H1 (cell line): ENCODE measurements around the gene SPTLC3. TPM values are rescaled to one million over a fixed set of nuclear protein-coding genes. Genes with fewer than 3 reads are reported as not detected.

Source experiments
- USF2 ChIP-seq: IDR thresholded peaks from 2 replicates; pipeline ENCODE4 v1.6.1; 2011; ENCODE audit warnings: low read length, improper control_type of control experiment
- polyA plus RNA-seq, 7 experiments: library from polyadenylated mRNA; depleted of rRNA in 3 of 7; stranded (reverse) in 5 of 7; unstranded in 2 of 7; fragments of >200 nt in 5 of 7; fragments of 200-250 nt in 2 of 7; gene quantifications; 1 replicate in 5 of 7; 2 replicates in 1 of 7; 4 replicates in 1 of 7; pipeline versions ENCODE4 v1.2.1 to v1.2.3, GENCODE V29; 2011 to 2013; ENCODE audit warnings: missing spikeins in 2 of 7, mixed read lengths in 2 of 7
- total RNA-seq: library from RNA; stranded (reverse); fragmentation: NEBNext Ultra II Directional; extraction: Animal tissue kit (Norgen Biotek cat#: 25700); gene quantifications from 2 replicates; pipeline ENCODE4 v1.2.1, GENCODE V29; 2021

The SPTLC3 gene
- total and polyA plus RNA-seq, 2 of the 8 experiments (the other 6 are each of a cell fraction or from before 2014, with no cell fraction given): 0.23 to 0.82 TPM

- TF ChIP-seq USF2: no peak
Measured at GRCh38 chr20:13149371-13150105, 140.8 kb downstream of the SPTLC3 start (continued).
